ENCODE measurements around the gene KLHL29.

KLHL29 gene

GRCh38 chr2:23528690-23529089 is 143.7 kb downstream of the KLHL29 start:
- FAIRE-seq (no peak), DNase-seq (ENCODE audit: insufficient read length, low spot score) (no peak)
- TF ChIP-seq, protein P1, sequence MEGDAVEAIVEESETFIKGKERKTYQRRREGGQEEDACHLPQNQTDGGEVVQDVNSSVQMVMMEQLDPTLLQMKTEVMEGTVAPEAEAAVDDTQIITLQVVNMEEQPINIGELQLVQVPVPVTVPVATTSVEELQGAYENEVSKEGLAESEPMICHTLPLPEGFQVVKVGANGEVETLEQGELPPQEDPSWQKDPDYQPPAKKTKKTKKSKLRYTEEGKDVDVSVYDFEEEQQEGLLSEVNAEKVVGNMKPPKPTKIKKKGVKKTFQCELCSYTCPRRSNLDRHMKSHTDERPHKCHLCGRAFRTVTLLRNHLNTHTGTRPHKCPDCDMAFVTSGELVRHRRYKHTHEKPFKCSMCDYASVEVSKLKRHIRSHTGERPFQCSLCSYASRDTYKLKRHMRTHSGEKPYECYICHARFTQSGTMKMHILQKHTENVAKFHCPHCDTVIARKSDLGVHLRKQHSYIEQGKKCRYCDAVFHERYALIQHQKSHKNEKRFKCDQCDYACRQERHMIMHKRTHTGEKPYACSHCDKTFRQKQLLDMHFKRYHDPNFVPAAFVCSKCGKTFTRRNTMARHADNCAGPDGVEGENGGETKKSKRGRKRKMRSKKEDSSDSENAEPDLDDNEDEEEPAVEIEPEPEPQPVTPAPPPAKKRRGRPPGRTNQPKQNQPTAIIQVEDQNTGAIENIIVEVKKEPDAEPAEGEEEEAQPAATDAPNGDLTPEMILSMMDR (IDR thresholded peaks at IDR 0.05; ENCODE audit: insufficient read depth, missing control alignments) = no peak

DNA sequence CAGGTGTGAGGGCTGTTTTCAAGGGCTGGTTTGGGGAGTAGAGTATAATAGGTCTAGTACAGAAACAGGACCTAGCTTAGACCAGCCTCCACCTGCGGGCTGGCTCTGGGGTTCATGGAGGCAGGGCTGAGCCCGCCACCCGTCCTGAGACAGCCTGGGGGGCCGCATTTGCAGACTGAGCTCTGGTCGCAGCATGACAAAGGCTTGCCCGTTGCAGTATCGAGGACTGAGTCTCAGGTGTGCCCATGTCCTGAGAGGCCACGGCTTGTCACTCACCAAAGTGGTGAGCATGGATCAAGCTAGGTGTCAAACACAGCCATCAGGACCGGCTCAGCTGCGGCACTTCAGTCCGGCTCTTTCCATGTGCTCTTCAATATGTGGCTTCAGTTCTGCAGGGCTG is 144.7 kb downstream of the KLHL29 start:
- no peak for FAIRE-seq
- no peak for DNase-seq (ENCODE audit: insufficient read length, low spot score)
- TF ChIP-seq, protein P1 (IDR thresholded peaks at IDR 0.05; ENCODE audit: insufficient read depth, missing control alignments) = no peak

DNA sequence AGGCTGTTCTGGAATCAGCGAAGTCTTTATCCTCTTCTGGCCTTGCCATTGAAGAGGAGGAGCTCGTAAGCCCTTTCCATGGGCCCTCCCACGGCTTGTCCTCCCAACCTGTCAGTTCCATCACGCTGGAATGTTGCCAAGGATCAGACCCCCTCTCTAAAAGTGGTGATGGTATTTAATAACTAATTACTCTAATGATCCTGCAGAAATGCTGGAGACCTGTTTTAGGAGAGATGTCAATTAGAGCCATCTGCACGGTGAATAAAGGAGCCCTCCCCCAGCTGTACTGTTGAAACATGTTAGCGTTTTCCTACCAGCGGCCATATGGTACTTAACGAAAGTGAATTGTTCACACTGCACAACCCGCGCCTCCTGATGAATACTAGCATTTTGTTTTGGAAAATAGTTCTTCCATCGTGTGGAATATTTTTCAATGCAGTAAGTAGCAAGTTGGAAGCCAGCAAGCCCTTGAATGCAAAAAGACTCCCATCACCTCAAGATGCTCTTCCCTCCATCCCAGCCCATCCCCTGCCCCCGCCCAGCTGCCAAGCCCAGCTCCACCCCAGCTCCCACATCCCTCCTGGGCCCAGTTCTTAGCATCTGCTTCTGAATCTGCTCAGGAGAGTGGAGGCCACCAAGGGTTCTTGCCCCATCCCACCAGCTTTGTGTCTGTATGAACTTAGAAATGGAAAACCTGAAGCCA is 145.4 kb downstream of the KLHL29 start:
- DNase-seq (ENCODE audit: insufficient read length, low spot score) = peak; percentile 71

GRCh38 chr2:23530909-23531276 is 145.9 kb downstream of the KLHL29 start:
- TF ChIP-seq, protein P1 (IDR thresholded peaks at IDR 0.05; ENCODE audit: insufficient read depth, missing control alignments) = no peak
- DNase-seq (ENCODE audit: insufficient read length, low spot score) (no peak), FAIRE-seq (no peak)

More for the DNA sequence above, 145.4 kb downstream of the KLHL29 start:
- FAIRE-seq = peak; percentile 64
- TF ChIP-seq, protein P1 (IDR thresholded peaks at IDR 0.05; ENCODE audit: insufficient read depth, missing control alignments) = no peak

- FAIRE-seq = no peak
Observed at GRCh38 chr2:23531280-23531679, 146.3 kb downstream of the KLHL29 start.

GRCh38 chr2:23531881-23532280 is 146.9 kb downstream of the KLHL29 start:
- TF ChIP-seq, protein P1 (IDR thresholded peaks at IDR 0.05; ENCODE audit: insufficient read depth, missing control alignments) = no peak
- FAIRE-seq (no peak), DNase-seq (ENCODE audit: insufficient read length, low spot score) (no peak)

More at GRCh38 chr2:23531280-23531679, 146.3 kb downstream of the KLHL29 start:
- DNase-seq (ENCODE audit: insufficient read length, low spot score) = no peak
- TF ChIP-seq, protein P1 (IDR thresholded peaks at IDR 0.05; ENCODE audit: insufficient read depth, missing control alignments) = no peak

All from D721Med (cell line).